NOMO-1 treated with DMSO at 0.1 percent for 48 hours (cell line): Measurements from ENCODE around the gene BEX3.

ENCODE experiments used
- DNase-seq: peaks from one replicate; lab custom pipeline; 2025; ENCODE audit not compliant: unreplicated experiment; lab: John Stamatoyannopoulos, UW

Gene BEX3

GRCh38 chrX:103418811-103419340, 42.5 kb downstream of the BEX3 start:
- no peak for DNase-seq

GRCh38 chrX:103423955-103424638, 47.8 kb downstream of the BEX3 start:
- no peak for DNase-seq
